K562 (cell line): Measurements from ENCODE around the gene ACSF2. TPM values are rescaled to one million over a fixed set of nuclear protein-coding genes. Genes with fewer than 3 reads are reported as not detected.

Experiments
- BDP1 ChIP-seq: IDR thresholded peaks from 3 replicates; pipeline ENCODE4 v1.6.1; 2011; ENCODE audit not compliant: insufficient read length, insufficient read depth
- BRCA1 ChIP-seq, 2 experiments: fragments of 450-650 bp in 1 of 2; sonication (generic) in 1 of 2; formaldehyde crosslinking in 1 of 2; IDR thresholded peaks; 2 replicates each; pipeline versions ENCODE4 v1.5.0 to v1.6.1; 2017 to 2020; ENCODE audit warnings: mild to moderate bottlenecking in 1 of 2, missing genetic modification reagents in 1 of 2
- CAMTA2 ChIP-seq: fragments of 250-450 bp; sonication (Bioruptor Pico); conservative IDR thresholded peaks from 2 replicates; pipeline ENCODE4 v1.5.1; 2022
- CHD2 ChIP-seq: IDR thresholded peaks from 2 replicates; pipeline ENCODE4 v1.6.1; 2011; ENCODE audit warnings: low read depth, low read length
- CHD4 ChIP-seq: fragments of 200-600 bp; sonication (generic); IDR thresholded peaks from 3 replicates; pipeline ENCODE4 v1.6.1; 2012; ENCODE audit warnings: low read depth, mild to moderate bottlenecking, mixed read lengths, low read length, inconsistent platforms; ENCODE audit not compliant: insufficient read depth, insufficient replicate concordance, poor library complexity, severe bottlenecking
- DDX20 ChIP-seq: fragments of 450-650 bp; IDR thresholded peaks from 2 replicates; pipeline ENCODE4 v1.6.1; 2016; ENCODE audit warnings: missing genetic modification characterization, low read depth, mild to moderate bottlenecking, missing compliant biosample characterization, moderate library complexity
- DMBX1 ChIP-seq: fragments of 250-450 bp; sonication (Bioruptor Pico); IDR thresholded peaks from 2 replicates; pipeline ENCODE4 v1.8.0; 2022; ENCODE audit warnings: inconsistent platforms, mild to moderate bottlenecking, moderate library complexity, borderline replicate concordance
- FOXJ2 ChIP-seq: fragments of 200-800 bp; sonication (Bioruptor generic); IDR thresholded peaks from 2 replicates; pipeline ENCODE4 v1.6.1; 2016; ENCODE audit warnings: missing genetic modification characterization, missing compliant biosample characterization
- NFATC3 ChIP-seq: fragments of 450-650 bp; IDR thresholded peaks from 2 replicates; pipeline ENCODE4 v1.6.1; 2017; ENCODE audit warnings: mild to moderate bottlenecking
- NR1H2 ChIP-seq: sonication (generic); formaldehyde crosslinking; IDR thresholded peaks from 2 replicates; pipeline ENCODE4 v1.4.0; 2020; ENCODE audit warnings: mild to moderate bottlenecking, missing genetic modification reagents
- SLC30A9 ChIP-seq: fragments of 250-450 bp; sonication (Bioruptor Pico); IDR thresholded peaks from 2 replicates; pipeline ENCODE4 v1.8.0; 2022; ENCODE audit warnings: mild to moderate bottlenecking, moderate library complexity
- ZNF165 ChIP-seq: fragments of 250-450 bp; sonication (Bioruptor Pico); IDR thresholded peaks from 2 replicates; pipeline ENCODE4 v1.4.0; 2020; ENCODE audit warnings: borderline replicate concordance
- ZNF184 ChIP-seq: sonication (generic); formaldehyde crosslinking; IDR thresholded peaks from 2 replicates; pipeline ENCODE4 v1.5.0; 2020; ENCODE audit warnings: missing genetic modification reagents
- ZNF507 ChIP-seq: conservative IDR thresholded peaks from 2 replicates; pipeline ENCODE4 v1.6.1; 2017; ENCODE audit warnings: missing genetic modification characterization, missing compliant biosample characterization
- polyA plus RNA-seq, 8 experiments: library from polyadenylated mRNA; depleted of rRNA in 4 of 8; stranded (reverse) in 5 of 8; unstranded in 3 of 8; fragments of >200 nt; fragmentation: Nextera tagmentation in 2 of 8; fragmentation: Illumina TruSeq in 1 of 8; extraction: Ambion mirVana in 2 of 8; extraction: Trizol in 1 of 8; gene quantifications; 2 replicates each; pipeline versions ENCODE4 v1.2.1 to v1.2.3, GENCODE V29; 2011 to 2014; ENCODE audit warnings: inconsistent platforms in 1 of 8, missing spikeins in 1 of 8
- total RNA-seq, 7 experiments: library from RNA; depleted of rRNA in 6 of 7; stranded (reverse); fragments of >200 nt in 6 of 7; fragmentation: Illumina TruSeq in 2 of 7; extraction: Trizol in 2 of 7; gene quantifications; 2 replicates each; pipeline versions ENCODE4 v1.2.1 to v1.2.3, GENCODE V29; 2011 to 2021; ENCODE audit warnings: low replicate concordance in 1 of 7
- TF ChIP-seq, protein P1 (sequence below): fragments of 450-650 bp; IDR thresholded peaks from 2 replicates; pipeline ENCODE4 v1.6.1; 2017; ENCODE audit warnings: antibody characterized with exemption, mild to moderate bottlenecking
- TF ChIP-seq, protein P2 (sequence below): fragments of 250-450 bp; sonication (Bioruptor Pico); IDR thresholded peaks from 2 replicates; pipeline ENCODE4 v1.4.0; 2020; ENCODE audit warnings: mild to moderate bottlenecking
- TF ChIP-seq, protein P3 (sequence below): sonication (generic); formaldehyde crosslinking; IDR thresholded peaks from 2 replicates; pipeline ENCODE4 v1.8.0; 2022; ENCODE audit warnings: missing genetic modification reagents, mild to moderate bottlenecking, moderate library complexity, borderline replicate concordance
- TF ChIP-seq, protein P4 (sequence below), 2 experiments: fragments of 450-650 bp; IDR thresholded peaks; 2 replicates each; pipeline ENCODE4 v1.6.1; 2018; ENCODE audit warnings: mild to moderate bottlenecking in 2 of 2, low read depth in 1 of 2; ENCODE audit not compliant: partially characterized antibody in 2 of 2

The ACSF2 gene
- total and polyA plus RNA-seq, 9 of the 15 experiments (the other 6 are each of a cell fraction or from before 2014, with no cell fraction given) = 0.89 to 6.1 (median 3.5) TPM

DNA sequence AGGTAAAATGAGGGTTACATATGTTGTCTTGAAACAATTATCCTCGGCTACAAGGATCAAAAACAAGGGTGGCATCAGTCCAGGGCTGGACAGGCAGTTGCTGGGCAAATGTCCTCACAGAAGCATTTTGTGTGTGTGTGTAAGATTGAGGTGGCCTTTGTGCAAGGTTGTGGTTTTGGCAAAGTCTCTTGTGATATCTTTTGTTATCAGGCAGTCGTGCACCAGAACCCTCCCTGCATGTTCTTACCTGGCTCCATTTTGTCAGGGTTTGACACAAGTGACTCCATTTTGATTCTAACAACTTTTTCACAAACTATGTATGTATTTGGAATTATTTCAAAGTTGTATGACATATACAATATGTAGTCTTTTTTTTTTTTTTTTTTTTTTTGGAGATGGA is 22.6 kb downstream of the ACSF2 start (continued):
- TF ChIP-seq, protein P1, sequence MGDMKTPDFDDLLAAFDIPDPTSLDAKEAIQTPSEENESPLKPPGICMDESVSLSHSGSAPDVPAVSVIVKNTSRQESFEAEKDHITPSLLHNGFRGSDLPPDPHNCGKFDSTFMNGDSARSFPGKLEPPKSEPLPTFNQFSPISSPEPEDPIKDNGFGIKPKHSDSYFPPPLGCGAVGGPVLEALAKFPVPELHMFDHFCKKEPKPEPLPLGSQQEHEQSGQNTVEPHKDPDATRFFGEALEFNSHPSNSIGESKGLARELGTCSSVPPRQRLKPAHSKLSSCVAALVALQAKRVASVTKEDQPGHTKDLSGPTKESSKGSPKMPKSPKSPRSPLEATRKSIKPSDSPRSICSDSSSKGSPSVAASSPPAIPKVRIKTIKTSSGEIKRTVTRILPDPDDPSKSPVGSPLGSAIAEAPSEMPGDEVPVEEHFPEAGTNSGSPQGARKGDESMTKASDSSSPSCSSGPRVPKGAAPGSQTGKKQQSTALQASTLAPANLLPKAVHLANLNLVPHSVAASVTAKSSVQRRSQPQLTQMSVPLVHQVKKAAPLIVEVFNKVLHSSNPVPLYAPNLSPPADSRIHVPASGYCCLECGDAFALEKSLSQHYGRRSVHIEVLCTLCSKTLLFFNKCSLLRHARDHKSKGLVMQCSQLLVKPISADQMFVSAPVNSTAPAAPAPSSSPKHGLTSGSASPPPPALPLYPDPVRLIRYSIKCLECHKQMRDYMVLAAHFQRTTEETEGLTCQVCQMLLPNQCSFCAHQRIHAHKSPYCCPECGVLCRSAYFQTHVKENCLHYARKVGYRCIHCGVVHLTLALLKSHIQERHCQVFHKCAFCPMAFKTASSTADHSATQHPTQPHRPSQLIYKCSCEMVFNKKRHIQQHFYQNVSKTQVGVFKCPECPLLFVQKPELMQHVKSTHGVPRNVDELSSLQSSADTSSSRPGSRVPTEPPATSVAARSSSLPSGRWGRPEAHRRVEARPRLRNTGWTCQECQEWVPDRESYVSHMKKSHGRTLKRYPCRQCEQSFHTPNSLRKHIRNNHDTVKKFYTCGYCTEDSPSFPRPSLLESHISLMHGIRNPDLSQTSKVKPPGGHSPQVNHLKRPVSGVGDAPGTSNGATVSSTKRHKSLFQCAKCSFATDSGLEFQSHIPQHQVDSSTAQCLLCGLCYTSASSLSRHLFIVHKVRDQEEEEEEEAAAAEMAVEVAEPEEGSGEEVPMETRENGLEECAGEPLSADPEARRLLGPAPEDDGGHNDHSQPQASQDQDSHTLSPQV = peak; percentile 85
- TF ChIP-seq NFATC3 (no peak), BDP1 (no peak), ZNF507 (tag) (no peak), CHD4 (no peak), SLC30A9 (CRISPR knock-in tag) (no peak), CAMTA2 (CRISPR knock-in tag) (no peak), CHD2 (no peak), ZNF184 (CRISPR knock-in tag) (no peak), FOXJ2 (no peak), ZNF165 (CRISPR knock-in tag) (no peak), DDX20 (peak; percentile 86), NR1H2 (no peak), BRCA1 (IDR thresholded peaks at IDR 0.05) (no peak), BRCA1 (CRISPR knock-in tag; IDR thresholded peaks at IDR 0.05) (no peak), DMBX1 (CRISPR knock-in tag) (peak; percentile 91)
- TF ChIP-seq, protein P2, sequence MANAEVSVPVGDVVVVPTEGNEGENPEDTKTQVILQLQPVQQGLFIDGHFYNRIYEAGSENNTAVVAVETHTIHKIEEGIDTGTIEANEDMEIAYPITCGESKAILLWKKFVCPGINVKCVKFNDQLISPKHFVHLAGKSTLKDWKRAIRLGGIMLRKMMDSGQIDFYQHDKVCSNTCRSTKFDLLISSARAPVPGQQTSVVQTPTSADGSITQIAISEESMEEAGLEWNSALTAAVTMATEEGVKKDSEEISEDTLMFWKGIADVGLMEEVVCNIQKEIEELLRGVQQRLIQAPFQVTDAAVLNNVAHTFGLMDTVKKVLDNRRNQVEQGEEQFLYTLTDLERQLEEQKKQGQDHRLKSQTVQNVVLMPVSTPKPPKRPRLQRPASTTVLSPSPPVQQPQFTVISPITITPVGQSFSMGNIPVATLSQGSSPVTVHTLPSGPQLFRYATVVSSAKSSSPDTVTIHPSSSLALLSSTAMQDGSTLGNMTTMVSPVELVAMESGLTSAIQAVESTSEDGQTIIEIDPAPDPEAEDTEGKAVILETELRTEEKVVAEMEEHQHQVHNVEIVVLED (CRISPR knock-in tag) = peak; percentile 50; the same call in 1 of the 2 replicates
- TF ChIP-seq, protein P3, sequence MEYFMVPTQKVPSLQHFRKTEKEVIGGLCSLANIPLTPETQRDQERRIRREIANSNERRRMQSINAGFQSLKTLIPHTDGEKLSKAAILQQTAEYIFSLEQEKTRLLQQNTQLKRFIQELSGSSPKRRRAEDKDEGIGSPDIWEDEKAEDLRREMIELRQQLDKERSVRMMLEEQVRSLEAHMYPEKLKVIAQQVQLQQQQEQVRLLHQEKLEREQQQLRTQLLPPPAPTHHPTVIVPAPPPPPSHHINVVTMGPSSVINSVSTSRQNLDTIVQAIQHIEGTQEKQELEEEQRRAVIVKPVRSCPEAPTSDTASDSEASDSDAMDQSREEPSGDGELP (CRISPR knock-in tag) = no peak
- TF ChIP-seq, protein P4, sequence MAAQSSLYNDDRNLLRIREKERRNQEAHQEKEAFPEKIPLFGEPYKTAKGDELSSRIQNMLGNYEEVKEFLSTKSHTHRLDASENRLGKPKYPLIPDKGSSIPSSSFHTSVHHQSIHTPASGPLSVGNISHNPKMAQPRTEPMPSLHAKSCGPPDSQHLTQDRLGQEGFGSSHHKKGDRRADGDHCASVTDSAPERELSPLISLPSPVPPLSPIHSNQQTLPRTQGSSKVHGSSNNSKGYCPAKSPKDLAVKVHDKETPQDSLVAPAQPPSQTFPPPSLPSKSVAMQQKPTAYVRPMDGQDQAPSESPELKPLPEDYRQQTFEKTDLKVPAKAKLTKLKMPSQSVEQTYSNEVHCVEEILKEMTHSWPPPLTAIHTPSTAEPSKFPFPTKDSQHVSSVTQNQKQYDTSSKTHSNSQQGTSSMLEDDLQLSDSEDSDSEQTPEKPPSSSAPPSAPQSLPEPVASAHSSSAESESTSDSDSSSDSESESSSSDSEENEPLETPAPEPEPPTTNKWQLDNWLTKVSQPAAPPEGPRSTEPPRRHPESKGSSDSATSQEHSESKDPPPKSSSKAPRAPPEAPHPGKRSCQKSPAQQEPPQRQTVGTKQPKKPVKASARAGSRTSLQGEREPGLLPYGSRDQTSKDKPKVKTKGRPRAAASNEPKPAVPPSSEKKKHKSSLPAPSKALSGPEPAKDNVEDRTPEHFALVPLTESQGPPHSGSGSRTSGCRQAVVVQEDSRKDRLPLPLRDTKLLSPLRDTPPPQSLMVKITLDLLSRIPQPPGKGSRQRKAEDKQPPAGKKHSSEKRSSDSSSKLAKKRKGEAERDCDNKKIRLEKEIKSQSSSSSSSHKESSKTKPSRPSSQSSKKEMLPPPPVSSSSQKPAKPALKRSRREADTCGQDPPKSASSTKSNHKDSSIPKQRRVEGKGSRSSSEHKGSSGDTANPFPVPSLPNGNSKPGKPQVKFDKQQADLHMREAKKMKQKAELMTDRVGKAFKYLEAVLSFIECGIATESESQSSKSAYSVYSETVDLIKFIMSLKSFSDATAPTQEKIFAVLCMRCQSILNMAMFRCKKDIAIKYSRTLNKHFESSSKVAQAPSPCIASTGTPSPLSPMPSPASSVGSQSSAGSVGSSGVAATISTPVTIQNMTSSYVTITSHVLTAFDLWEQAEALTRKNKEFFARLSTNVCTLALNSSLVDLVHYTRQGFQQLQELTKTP (IDR thresholded peaks at IDR 0.05; ENCODE audit: low read depth in 1 of 2, partially characterized antibody in 2 of 2) = no peak
